Osteocyte (in vitro differentiated cells): ENCODE results near the gene ARL15. TPM values are rescaled to one million over a fixed set of nuclear protein-coding genes. Genes with fewer than 3 reads are reported as not detected.

Experiments
- DNase-seq: peaks from one replicate; pipeline ENCODE4 v3.0.0; 2021; ENCODE audit warnings: mixed read lengths; ENCODE audit not compliant: unreplicated experiment; ENCODE audit errors: extremely low spot score
- H3K27ac Mint-ChIP-seq: one replicate; pipeline ENCODE4 v1.8.0; 2021; ENCODE audit warnings: mild to moderate bottlenecking, mixed read lengths; ENCODE audit not compliant: unreplicated experiment
- H3K27me3 Mint-ChIP-seq: one replicate; pipeline ENCODE4 v1.8.0; 2021; ENCODE audit warnings: mixed read lengths; ENCODE audit not compliant: unreplicated experiment
- H3K36me3 Mint-ChIP-seq: one replicate; pipeline ENCODE4 v1.8.0; 2021; ENCODE audit warnings: mixed read lengths; ENCODE audit not compliant: unreplicated experiment
- H3K4me1 Mint-ChIP-seq: one replicate; pipeline ENCODE4 v1.8.0; 2021; ENCODE audit warnings: mixed read lengths; ENCODE audit not compliant: unreplicated experiment
- H3K4me3 Mint-ChIP-seq: one replicate; pipeline ENCODE4 v1.8.0; 2021; ENCODE audit warnings: mild to moderate bottlenecking, moderate library complexity, mixed read lengths; ENCODE audit not compliant: unreplicated experiment
- H3K9me3 Mint-ChIP-seq: one replicate; pipeline ENCODE4 v1.8.0; 2021; ENCODE audit warnings: mixed read lengths; ENCODE audit not compliant: unreplicated experiment
- total RNA-seq: library from RNA; stranded (reverse); gene quantifications from 2 replicates; pipeline ENCODE4 v1.2.1, GENCODE V29; 2021
- TF ChIP-seq, protein P1 (sequence below): fragments of 200-600 bp; sonication (generic); IDR thresholded peaks from 2 replicates; pipeline ENCODE4 v1.5.0; 2021; ENCODE audit warnings: antibody characterized with exemption, mild to moderate bottlenecking, moderate library complexity

The ARL15 gene
- total RNA-seq, 1 donor from 2014 or later: 16.6 TPM

GRCh38 chr5:54307583-54307982 lies 2.8 kb downstream of the ARL15 start:
- no peak for DNase-seq
- H3K9me3 Mint-ChIP-seq: no peaks in the 10 kb centered on the region
- H3K27ac Mint-ChIP-seq: no peak overlapping the region
- peaks cover 17% of the 10 kb centered on the region for H3K4me1 Mint-ChIP-seq
- H3K4me3 Mint-ChIP-seq: no peak overlapping the region
- no peaks in the 10 kb centered on the region for H3K36me3 Mint-ChIP-seq
- TF ChIP-seq, protein P1, sequence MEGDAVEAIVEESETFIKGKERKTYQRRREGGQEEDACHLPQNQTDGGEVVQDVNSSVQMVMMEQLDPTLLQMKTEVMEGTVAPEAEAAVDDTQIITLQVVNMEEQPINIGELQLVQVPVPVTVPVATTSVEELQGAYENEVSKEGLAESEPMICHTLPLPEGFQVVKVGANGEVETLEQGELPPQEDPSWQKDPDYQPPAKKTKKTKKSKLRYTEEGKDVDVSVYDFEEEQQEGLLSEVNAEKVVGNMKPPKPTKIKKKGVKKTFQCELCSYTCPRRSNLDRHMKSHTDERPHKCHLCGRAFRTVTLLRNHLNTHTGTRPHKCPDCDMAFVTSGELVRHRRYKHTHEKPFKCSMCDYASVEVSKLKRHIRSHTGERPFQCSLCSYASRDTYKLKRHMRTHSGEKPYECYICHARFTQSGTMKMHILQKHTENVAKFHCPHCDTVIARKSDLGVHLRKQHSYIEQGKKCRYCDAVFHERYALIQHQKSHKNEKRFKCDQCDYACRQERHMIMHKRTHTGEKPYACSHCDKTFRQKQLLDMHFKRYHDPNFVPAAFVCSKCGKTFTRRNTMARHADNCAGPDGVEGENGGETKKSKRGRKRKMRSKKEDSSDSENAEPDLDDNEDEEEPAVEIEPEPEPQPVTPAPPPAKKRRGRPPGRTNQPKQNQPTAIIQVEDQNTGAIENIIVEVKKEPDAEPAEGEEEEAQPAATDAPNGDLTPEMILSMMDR: no peak
- no peaks in the 10 kb centered on the region for H3K27me3 Mint-ChIP-seq

GRCh38 chr5:54306893-54307292 lies 3.5 kb downstream of the ARL15 start:
- H3K27ac Mint-ChIP-seq: no peak overlapping the region
- no peaks in the 10 kb centered on the region for H3K9me3 Mint-ChIP-seq
- H3K27me3 Mint-ChIP-seq: no peaks in the 10 kb centered on the region
- no peak overlapping the region for H3K4me3 Mint-ChIP-seq
- H3K4me1 Mint-ChIP-seq: peaks cover 22% of the 10 kb centered on the region
- no peak for DNase-seq
- H3K36me3 Mint-ChIP-seq: no peaks in the 10 kb centered on the region
- TF ChIP-seq, protein P1: no peak

- DNase-seq: no peak
- TF ChIP-seq, protein P1: no peak
- no peak overlapping the region for H3K27ac Mint-ChIP-seq
- H3K4me1 Mint-ChIP-seq: peaks cover 17% of the 10 kb centered on the region
- H3K27me3 Mint-ChIP-seq: no peaks in the 10 kb centered on the region
- no peak overlapping the region for H3K4me3 Mint-ChIP-seq
- no peaks in the 10 kb centered on the region for H3K36me3 Mint-ChIP-seq
- no peaks in the 10 kb centered on the region for H3K9me3 Mint-ChIP-seq
These were observed 4.6 kb downstream of the ARL15 start for GRCh38 chr5:54305737-54306136.

DNA sequence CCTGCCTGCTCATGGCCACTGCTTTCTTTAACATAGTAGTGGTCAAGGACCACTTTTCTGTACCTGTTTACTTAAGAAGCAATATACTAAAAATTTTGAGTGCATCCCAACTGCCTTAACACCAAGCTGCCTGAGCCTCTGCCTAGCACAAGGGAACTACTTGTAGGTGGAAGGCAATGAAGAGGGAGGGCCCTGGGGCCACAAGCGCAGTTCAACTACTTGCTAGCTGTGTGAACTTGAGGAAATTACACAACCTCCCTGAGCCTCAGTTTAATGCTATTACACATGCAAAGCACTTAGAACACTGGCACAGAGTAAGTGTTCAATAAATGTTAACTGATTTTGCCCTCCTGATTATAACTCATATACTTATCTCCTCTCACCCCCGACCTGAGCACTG lies 6.3 kb downstream of the ARL15 start:
- TF ChIP-seq, protein P1: no peak
- H3K9me3 Mint-ChIP-seq: no peaks in the 10 kb centered on the region
- no peaks in the 10 kb centered on the region for H3K36me3 Mint-ChIP-seq
- no peak overlapping the region for H3K27ac Mint-ChIP-seq
- DNase-seq: no peak
- H3K4me3 Mint-ChIP-seq: no peak overlapping the region
- H3K4me1 Mint-ChIP-seq: peaks cover 13% of the 10 kb centered on the region
- no peaks in the 10 kb centered on the region for H3K27me3 Mint-ChIP-seq

- H3K9me3 Mint-ChIP-seq: no peaks in the 10 kb centered on the region
- no peaks in the 10 kb centered on the region for H3K36me3 Mint-ChIP-seq
- no peak overlapping the region for H3K4me3 Mint-ChIP-seq
- TF ChIP-seq, protein P1: no peak
- no peak overlapping the region for H3K27ac Mint-ChIP-seq
- no peaks in the 10 kb centered on the region for H3K27me3 Mint-ChIP-seq
- peaks cover 9% of the 10 kb centered on the region for H3K4me1 Mint-ChIP-seq
- DNase-seq: no peak
These were observed 8.1 kb downstream of the ARL15 start for GRCh38 chr5:54302267-54302687.
